ENCODE measurements around the gene USP16.

The USP16 gene

DNA sequence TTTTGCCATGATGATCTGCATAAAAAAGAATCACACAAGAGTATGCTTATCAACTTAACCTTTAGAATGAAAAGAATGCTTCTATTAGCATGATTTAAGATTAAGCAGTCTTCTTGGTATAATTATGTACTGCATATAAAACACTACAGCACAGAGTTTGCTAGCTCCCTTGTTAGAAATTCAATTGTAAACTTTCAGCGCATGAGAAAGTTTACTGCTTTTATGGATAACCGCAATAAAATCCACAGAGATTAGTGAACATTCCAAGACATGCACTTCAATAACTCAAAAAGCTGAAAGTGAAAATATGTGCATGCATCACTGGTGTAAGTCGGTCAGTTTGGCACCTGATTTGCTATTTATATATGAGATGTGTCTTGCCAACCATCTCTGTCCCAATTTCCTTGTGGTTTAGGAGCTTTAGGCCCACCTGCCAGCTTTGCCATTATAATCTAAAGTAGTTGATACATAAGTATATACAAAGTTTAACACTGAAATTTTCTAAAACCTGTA, 32.1 kb downstream of the USP16 start:
- Histone ChIP-seq H3K4me1 (ENCODE audit: low read length) (no peaks in the 10 kb centered on the region), H3K79me2 (ENCODE audit: low read length) (peaks cover 5% of the 10 kb centered on the region; the same call in 1 of the 2 replicates), H2AFZ (ENCODE audit: low read depth, low read length) (no peak overlapping the region), H3K27ac (ENCODE audit: low read length) (no peak overlapping the region), H3K4me3 (ENCODE audit: low read length) (no peak overlapping the region), H3K9ac (ENCODE audit: low read length) (no peak overlapping the region), H3K27me3 (ENCODE audit: low read depth, low read length) (no peaks in the 10 kb centered on the region), H4K20me1 (ENCODE audit: insufficient read depth, low read length) (no peaks in the 10 kb centered on the region), H3K4me2 (ENCODE audit: low read length) (no peak overlapping the region), H3K36me3 (replicated peaks; ENCODE audit: low read depth, low read length) (peaks cover 61% of the 10 kb centered on the region), H3K9me3 (ENCODE audit: insufficient read depth, low read length) (no peaks in the 10 kb centered on the region)
- TF ChIP-seq, protein P1, sequence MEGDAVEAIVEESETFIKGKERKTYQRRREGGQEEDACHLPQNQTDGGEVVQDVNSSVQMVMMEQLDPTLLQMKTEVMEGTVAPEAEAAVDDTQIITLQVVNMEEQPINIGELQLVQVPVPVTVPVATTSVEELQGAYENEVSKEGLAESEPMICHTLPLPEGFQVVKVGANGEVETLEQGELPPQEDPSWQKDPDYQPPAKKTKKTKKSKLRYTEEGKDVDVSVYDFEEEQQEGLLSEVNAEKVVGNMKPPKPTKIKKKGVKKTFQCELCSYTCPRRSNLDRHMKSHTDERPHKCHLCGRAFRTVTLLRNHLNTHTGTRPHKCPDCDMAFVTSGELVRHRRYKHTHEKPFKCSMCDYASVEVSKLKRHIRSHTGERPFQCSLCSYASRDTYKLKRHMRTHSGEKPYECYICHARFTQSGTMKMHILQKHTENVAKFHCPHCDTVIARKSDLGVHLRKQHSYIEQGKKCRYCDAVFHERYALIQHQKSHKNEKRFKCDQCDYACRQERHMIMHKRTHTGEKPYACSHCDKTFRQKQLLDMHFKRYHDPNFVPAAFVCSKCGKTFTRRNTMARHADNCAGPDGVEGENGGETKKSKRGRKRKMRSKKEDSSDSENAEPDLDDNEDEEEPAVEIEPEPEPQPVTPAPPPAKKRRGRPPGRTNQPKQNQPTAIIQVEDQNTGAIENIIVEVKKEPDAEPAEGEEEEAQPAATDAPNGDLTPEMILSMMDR (IDR thresholded peaks at IDR 0.05; ENCODE audit: low read depth, low read length), result no peak
- TF ChIP-seq EZH2phosphoT487 (IDR thresholded peaks at IDR 0.05; ENCODE audit: low read depth), result no peak

DNA sequence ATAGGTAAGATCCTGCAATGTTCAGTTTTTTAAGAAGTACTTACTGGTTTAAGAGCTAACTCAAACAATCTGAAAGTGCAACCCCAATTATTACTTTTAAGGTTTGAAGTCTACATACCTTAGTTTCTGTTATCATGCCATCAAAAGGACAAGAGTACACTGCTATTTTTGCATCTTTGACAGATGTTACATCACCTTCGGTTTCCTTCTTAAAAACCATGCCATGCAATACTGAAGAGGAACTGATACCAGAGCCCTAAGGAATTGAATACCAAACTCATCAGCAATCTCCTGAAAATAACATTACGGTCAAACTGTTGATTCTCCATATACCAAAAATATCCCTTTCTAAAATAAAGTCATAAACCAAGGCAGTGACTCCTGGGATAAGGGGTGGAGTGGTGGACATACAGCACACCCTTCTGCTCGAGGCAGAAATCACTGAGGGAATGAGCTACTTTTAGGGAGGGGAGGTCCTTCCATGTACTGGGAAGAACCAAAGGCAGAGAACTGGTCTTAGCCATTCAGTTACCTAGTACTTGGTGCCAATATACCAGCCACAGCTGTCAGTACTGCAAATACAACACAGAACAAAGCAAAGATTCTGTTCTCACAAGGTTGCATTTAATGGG, 40.5 kb downstream of the USP16 start:
- Histone ChIP-seq H3K4me2 (ENCODE audit: low read length) (peak overlapping the region; percentile 30), H3K9me3 (ENCODE audit: insufficient read depth, low read length) (no peaks in the 10 kb centered on the region), H3K27me3 (ENCODE audit: low read depth, low read length) (no peaks in the 10 kb centered on the region), H4K20me1 (ENCODE audit: insufficient read depth, low read length) (peaks cover 9% of the 10 kb centered on the region), H2AFZ (ENCODE audit: low read depth, low read length) (no peak overlapping the region), H3K4me1 (ENCODE audit: low read length) (peaks cover 12% of the 10 kb centered on the region), H3K36me3 (replicated peaks; ENCODE audit: low read depth, low read length) (peaks cover 73% of the 10 kb centered on the region), H3K79me2 (ENCODE audit: low read length) (peaks cover 36% of the 10 kb centered on the region), H3K9ac (ENCODE audit: low read length) (no peak overlapping the region), H3K27ac (ENCODE audit: low read length) (peak overlapping the region; percentile 15), H3K4me3 (ENCODE audit: low read length) (no peak overlapping the region)
- no peak for TF ChIP-seq EZH2phosphoT487 (IDR thresholded peaks at IDR 0.05; ENCODE audit: low read depth)
- TF ChIP-seq, protein P1 (IDR thresholded peaks at IDR 0.05; ENCODE audit: low read depth, low read length), result no peak

DNA sequence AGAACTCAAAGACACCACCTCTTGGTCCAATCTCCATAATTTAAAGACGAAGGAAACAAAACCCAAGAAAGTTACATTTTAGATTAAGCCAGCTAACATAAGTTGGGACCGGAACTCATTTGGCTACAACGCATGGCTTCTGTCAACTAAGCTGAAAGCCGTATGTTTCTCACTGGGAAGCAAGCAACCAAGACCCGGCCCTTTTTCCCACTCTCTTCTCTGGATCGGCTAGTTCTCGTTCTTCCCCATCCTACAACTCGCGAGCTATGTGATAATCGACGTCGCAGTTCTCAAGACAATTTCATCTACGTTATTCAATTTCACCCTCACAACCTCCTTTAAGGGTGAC, 48.4 kb downstream of the USP16 start:
- Histone ChIP-seq H3K27ac (ENCODE audit: low read length) (peak overlapping the region; percentile 72), H3K4me3 (ENCODE audit: low read length) (peak overlapping the region; percentile 82), H3K27me3 (ENCODE audit: low read depth, low read length) (no peaks in the 10 kb centered on the region), H3K79me2 (ENCODE audit: low read length) (peaks cover 57% of the 10 kb centered on the region), H3K36me3 (replicated peaks; ENCODE audit: low read depth, low read length) (peaks cover 24% of the 10 kb centered on the region), H3K9me3 (ENCODE audit: insufficient read depth, low read length) (no peaks in the 10 kb centered on the region), H2AFZ (ENCODE audit: low read depth, low read length) (0 out of 2 replicates have a peak overlapping the region, but pooled peaks have one; percentile 10), H4K20me1 (ENCODE audit: insufficient read depth, low read length) (peaks cover 35% of the 10 kb centered on the region), H3K9ac (ENCODE audit: low read length) (peak overlapping the region; percentile 94), H3K4me1 (ENCODE audit: low read length) (peaks cover 17% of the 10 kb centered on the region), H3K4me2 (ENCODE audit: low read length) (peak overlapping the region; percentile 96)
- no peak for TF ChIP-seq EZH2phosphoT487 (IDR thresholded peaks at IDR 0.05; ENCODE audit: low read depth)
- TF ChIP-seq, protein P1 (IDR thresholded peaks at IDR 0.05; ENCODE audit: low read depth, low read length), result no peak

DNA sequence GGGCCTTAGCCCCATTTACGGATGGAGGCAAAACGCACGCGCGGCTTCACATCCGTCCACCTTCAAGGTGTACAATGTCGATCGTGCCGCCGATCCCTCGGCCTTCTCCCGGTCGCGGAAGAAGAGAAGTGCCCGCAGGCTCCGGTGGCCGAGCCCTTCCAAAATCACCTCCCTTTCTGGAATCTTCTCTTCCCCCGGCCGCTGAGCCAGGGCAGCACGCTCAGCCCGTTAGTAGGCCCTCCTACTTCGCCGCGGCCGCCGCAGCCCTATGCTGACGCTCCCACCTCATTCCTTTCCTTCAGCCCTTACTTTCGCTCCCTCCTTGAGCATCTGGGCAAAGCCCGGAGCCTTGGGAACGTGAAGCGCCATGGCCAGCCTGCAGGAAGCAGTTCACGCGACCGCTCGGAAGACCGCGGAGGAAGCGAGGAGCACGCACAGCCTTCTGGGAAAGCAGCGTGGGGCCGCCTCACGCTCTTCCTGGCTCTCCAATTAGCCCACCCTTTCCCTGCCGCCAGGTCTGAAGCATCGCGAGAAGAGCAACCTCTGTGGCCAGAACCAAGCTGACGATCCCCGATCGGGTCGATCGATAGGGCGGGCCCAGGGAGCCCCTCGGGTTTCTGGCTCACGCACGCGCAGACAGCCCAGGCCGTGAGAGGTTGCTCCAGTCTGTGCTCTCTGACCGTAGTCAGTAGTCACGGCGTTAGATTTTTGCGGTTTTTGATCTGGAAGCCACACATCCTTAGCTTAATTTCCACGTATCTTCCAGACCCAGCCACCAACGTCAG, 48.9 kb downstream of the USP16 start, which contains the start of gene CCT8:
Gene CCT8 (minus strand): TSS at position 427 of the 785 bp plus-strand sequence. CDS start 58 bp downstream, at position 369.
- H3K36me3 ChIP-seq (replicated peaks; ENCODE audit: low read depth, low read length), result peaks cover 23% of the 10 kb centered on the region
- peaks cover 58% of the 10 kb centered on the region for H3K79me2 ChIP-seq (ENCODE audit: low read length)
- peak within 1 kb of the TSS; percentile 74 for H3K27ac ChIP-seq (ENCODE audit: low read length)
- H4K20me1 ChIP-seq (ENCODE audit: insufficient read depth, low read length), result peaks cover 35% of the 10 kb centered on the region
- peak within 1 kb of the TSS; percentile 96 for H3K4me2 ChIP-seq (ENCODE audit: low read length)
- no peaks in the 10 kb centered on the region for H3K27me3 ChIP-seq (ENCODE audit: low read depth, low read length)
- peak within 1 kb of the TSS; percentile 82 for H3K4me3 ChIP-seq (ENCODE audit: low read length)
- TF ChIP-seq, protein P1 (IDR thresholded peaks at IDR 0.05; ENCODE audit: low read depth, low read length), result no peak
- TF ChIP-seq EZH2phosphoT487 (IDR thresholded peaks at IDR 0.05; ENCODE audit: low read depth), result no peak
- peak within 1 kb of the TSS; percentile 94 for H3K9ac ChIP-seq (ENCODE audit: low read length)
- peak within 1 kb of the TSS; percentile 84 for H2AFZ ChIP-seq (ENCODE audit: low read depth, low read length)
- peaks cover 19% of the 10 kb centered on the region for H3K4me1 ChIP-seq (ENCODE audit: low read length)
- H3K9me3 ChIP-seq (ENCODE audit: insufficient read depth, low read length), result no peaks in the 10 kb centered on the region

All from OCI-LY3 (cell line).